NCI-H2107 treated with DMSO at 0.1 percent for 48 hours (cell line): ENCODE data around the gene SPINT1.

ENCODE experiments used
- DNase-seq: peaks from one replicate; lab custom pipeline; 2025; ENCODE audit not compliant: unreplicated experiment; lab: John Stamatoyannopoulos, UW

The SPINT1 gene

DNA sequence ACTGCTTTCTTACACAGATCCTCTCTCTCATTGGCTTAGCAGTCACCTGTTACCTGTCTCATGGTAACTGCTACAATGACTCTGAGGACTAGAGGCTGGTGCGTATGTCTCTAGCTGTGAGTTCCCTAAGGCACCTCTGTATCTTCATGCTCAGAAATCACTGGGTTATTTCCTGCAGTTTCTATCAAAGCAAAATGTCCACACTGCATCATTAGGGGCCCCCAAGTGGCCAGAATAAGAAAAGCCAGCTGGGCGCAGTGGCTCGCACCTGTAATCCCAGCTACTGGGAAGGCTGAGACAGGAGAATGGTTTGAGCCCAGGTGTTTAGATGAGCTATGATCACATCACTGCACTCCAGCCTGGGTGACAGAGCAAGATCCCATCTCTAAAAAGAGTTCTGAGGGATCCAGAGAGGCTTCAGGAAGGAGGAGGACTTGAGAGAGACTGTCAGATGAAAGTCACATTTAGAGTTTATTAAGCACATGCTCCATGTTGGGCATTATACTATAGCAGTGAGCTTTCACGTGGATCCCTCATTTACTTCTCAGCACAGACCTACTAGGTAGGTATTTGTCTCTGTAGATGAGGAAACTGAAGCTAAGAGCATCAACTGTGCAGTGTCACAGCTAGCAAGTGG is 48.1 kb downstream of the SPINT1 start:
- peak; percentile 24 for DNase-seq

GRCh38 chr15:40892447-40893012 is 48.7 kb downstream of the SPINT1 start:
- DNase-seq = no peak

- no peak for DNase-seq
Measured at GRCh38 chr15:40893019-40893670, 49.3 kb downstream of the SPINT1 start.

GRCh38 chr15:40893733-40894680 is 50.2 kb downstream of the SPINT1 start, which contains the start of gene VPS18:
Gene VPS18 (plus strand): TSS chr15:40894450. CDS start chr15:40894769, 319 bp downstream.
- peak; percentile 82 for DNase-seq

DNA sequence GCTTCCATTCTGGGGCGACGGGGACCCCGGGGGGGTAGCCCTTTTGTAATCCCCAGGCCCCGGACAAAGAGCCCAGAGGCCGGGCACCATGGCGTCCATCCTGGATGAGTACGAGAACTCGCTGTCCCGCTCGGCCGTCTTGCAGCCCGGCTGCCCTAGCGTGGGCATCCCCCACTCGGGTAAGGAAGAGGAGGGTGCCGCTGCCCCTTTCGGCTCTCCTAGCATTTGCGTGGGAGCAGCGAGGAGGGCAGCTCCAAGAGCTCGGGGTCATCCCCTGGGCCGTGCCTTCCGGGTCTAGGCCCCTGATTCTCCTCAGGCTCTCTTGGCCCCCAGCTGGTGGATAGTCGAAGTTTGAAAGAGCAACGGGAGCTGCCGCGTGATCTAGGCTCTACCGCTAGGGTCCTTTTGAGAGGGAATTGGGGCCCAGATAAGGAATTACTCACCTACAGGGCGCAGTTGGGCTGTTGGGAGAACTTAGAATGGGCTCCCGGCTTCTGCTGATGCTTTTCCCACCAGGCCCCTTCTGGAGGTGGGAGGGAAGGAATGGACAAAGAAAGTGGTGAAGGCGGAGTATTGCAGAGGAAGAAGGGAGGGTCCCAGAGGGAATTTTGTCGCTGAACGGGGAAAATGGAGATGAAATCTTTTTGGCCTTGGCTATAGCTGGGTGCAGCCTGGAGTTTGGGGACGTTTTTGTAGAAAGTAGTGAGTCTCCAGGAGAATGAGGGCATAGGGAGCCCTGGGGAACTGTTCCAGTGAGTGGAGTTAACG is 51.0 kb downstream of the SPINT1 start:
- peak; percentile 18 for DNase-seq

DNA sequence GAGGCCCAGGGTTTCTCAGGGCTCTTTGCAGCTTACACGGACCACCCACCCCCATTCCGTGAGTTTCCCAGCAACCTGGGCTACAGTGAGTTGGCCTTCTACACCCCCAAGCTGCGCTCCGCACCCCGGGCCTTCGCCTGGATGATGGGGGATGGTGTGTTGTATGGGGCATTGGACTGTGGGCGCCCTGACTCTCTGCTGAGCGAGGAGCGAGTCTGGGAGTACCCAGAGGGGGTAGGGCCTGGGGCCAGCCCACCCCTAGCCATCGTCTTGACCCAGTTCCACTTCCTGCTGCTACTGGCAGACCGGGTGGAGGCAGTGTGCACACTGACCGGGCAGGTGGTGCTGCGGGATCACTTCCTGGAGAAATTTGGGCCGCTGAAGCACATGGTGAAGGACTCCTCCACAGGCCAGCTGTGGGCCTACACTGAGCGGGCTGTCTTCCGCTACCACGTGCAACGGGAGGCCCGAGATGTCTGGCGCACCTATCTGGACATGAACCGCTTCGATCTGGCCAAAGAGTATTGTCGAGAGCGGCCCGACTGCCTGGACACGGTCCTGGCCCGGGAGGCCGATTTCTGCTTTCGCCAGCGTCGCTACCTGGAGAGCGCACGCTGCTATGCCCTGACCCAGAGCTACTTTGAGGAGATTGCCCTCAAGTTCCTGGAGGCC is 55.8 kb downstream of the SPINT1 start:
- DNase-seq = no peak

DNA sequence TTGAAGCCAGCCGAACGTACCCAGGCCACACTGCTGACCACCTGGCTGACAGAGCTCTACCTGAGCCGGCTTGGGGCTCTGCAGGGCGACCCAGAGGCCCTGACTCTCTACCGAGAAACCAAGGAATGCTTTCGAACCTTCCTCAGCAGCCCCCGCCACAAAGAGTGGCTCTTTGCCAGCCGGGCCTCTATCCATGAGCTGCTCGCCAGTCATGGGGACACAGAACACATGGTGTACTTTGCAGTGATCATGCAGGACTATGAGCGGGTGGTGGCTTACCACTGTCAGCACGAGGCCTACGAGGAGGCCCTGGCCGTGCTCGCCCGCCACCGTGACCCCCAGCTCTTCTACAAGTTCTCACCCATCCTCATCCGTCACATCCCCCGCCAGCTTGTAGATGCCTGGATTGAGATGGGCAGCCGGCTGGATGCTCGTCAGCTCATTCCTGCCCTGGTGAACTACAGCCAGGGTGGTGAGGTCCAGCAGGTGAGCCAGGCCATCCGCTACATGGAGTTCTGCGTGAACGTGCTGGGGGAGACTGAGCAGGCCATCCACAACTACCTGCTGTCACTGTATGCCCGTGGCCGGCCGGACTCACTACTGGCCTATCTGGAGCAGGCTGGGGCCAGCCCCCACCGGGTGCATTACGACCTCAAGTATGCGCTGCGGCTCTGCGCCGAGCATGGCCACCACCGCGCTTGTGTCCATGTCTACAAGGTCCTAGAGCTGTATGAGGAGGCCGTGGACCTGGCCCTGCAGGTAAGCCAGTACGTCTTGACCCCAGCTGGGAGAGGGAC is 56.6 kb downstream of the SPINT1 start:
- DNase-seq = no peak

- DNase-seq = no peak
Measured at GRCh38 chr15:40901053-40901443, 57.2 kb downstream of the SPINT1 start.

DNA sequence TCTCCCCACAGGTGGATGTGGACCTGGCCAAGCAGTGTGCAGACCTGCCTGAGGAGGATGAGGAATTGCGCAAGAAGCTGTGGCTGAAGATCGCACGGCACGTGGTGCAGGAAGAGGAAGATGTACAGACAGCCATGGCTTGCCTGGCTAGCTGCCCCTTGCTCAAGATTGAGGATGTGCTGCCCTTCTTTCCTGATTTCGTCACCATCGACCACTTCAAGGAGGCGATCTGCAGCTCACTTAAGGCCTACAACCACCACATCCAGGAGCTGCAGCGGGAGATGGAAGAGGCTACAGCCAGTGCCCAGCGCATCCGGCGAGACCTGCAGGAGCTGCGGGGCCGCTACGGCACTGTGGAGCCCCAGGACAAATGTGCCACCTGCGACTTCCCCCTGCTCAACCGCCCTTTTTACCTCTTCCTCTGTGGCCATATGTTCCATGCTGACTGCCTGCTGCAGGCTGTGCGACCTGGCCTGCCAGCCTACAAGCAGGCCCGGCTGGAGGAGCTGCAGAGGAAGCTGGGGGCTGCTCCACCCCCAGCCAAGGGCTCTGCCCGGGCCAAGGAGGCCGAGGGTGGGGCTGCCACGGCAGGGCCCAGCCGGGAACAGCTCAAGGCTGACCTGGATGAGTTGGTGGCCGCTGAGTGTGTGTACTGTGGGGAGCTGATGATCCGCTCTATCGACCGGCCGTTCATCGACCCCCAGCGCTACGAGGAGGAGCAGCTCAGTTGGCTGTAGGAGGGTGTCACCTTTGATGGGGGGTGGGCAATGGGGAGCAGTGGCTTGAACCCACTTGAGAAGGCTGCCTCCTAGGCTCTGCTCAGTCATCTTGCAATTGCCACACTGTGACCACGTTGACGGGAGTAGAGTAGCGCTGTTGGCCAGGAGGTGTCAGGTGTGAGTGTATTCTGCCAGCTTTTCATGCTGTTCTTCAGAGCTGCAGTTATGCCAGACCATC is 59.0 kb downstream of the SPINT1 start:
- no peak for DNase-seq

GRCh38 chr15:40904552-40905201 is 60.8 kb downstream of the SPINT1 start:
- DNase-seq = no peak

DNA sequence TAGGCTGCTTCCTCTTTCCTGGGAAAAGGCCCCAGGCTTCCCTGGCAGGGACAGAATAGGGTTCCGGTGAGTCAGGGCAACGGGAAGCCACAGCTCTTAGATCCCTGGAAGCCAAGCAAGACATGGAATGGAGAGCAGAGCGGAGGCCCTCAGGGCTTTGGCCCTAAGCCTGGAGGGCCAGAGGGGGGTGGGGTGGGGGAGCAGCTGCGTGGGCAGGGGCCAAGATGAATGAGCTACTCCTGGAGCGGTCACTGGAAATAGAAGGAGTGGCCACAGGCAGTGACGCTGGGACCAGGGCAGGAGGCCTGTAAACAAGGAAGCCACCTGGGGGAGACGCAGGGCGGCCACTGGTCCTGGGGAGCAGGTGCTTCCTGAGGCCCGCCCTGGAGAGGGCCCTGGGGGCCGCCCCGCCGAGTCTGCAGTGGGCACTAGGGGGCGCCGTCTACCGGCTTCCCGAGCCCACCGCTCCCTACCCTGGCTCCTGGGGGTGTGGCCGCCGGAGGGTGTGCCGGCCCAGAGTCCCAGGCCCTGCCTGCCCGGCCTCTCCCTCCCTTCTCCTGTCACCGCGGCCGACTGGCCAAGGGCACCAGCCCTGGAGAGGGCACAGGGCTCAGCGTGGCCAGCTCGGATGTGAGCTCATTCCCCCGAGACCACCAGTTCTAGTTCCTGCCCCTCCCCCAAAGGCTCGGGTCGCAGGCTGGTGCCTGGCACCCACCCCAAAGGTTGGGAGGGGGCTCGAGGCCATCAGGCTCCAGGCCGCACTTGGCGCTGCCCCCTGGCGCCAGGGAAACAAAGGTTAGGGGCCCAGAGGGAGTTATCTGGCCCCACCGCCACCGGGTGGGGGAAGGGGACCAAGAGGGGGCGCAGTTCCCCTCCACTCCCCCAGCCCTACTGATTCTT is 62.5 kb downstream of the SPINT1 start:
- peak; percentile 58 for DNase-seq

- peak; percentile 36 for DNase-seq
Measured at GRCh38 chr15:40906991-40907802, 63.3 kb downstream of the SPINT1 start.
